NCI-H345 (cell line): ENCODE results near the gene TMEM143.

ENCODE experiments used
- DNase-seq: peaks from one replicate; lab custom pipeline; 2025; lab: John Stamatoyannopoulos, UW

The TMEM143 gene

DNA sequence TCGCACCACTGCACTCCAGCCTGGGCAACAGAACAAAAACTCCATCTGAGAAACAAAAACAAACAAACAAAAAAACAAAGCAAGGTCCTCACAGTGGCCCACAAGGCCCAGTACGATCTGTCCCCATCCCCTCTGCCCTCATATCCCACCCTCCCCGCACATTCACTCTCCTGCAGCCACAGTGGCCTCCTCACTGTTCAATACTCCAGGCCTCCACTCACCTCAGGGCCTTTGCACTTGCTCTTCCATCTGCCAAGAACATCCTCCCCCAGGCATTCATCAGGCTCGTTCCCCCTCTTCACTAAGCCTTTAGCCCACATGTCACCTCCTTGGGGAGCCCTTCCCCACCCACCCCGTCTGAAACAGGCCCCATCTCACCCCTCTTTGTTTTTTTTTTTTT, 4.6 kb downstream of the TMEM143 start:
- DNase-seq = no peak

GRCh38 chr19:48355365-48355954, 8.3 kb downstream of the TMEM143 start:
- DNase-seq = no peak

GRCh38 chr19:48354332-48354992, 9.3 kb downstream of the TMEM143 start:
- DNase-seq = no peak

DNA sequence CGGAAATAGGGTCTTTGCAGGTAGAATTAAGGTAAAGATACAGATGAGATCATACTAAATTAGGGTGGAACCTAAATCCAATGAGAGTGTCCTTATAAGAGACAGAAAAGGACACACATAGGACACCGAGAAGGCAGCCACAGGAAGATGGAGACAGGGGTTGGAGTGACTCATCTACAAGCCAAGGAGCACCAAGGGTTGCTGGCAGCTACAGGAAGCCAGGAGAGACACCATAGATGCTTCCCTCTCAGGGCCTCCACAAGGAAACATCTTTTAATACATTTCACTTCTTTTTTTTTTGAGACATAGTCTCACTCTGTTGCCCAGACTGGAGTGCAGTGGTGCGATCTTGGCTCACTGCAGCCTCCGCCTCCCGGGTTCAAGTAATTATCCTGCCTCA, 10.1 kb downstream of the TMEM143 start:
- no peak for DNase-seq

- DNase-seq = peak; percentile 26
Measured at GRCh38 chr19:48351341-48351752, 12.4 kb downstream of the TMEM143 start.

DNA sequence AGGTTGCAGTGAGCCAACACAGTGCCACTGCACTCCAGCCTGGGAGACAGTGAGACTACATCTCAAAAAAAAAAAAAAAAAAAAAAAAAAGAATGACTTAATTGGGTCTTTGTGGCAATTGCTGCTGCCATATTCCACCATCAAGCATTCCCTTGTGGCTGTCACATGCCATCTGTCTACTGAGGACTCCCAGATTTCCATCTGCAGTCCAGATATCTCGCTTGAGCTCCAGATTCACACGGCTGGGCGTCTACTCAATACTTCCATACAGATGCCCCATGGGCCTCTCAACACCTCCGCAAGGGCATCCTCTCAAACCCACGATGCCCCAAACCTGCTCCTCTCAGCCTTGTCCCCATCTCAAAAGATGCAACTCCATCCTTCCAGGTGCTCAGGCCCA, 12.9 kb downstream of the TMEM143 start:
- no peak for DNase-seq

GRCh38 chr19:48348737-48349136, 15.0 kb downstream of the TMEM143 start:
- DNase-seq = no peak

- no peak for DNase-seq
Measured at GRCh38 chr19:48348045-48348444, 15.7 kb downstream of the TMEM143 start.

GRCh38 chr19:48346191-48346590, 17.5 kb downstream of the TMEM143 start:
- DNase-seq = no peak

DNA sequence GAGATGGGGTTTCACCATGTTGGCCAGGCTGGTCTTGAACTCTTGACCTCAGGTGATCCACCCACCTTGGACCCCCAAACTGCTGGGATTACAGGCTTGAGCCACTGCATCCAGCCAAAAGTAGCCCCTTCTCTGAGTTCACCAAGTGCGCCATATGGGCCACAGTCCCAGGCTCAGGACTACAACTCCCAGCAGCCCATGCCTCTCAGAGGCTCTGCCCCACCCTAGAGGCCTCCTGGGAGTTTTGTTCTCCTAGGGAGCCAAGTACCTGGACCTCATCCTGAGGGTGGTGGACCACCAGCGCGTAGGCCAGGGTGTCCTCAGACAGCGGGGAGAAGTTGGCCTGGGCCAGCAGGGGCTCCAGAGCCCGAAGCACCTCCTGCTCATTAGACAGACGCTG, 18.8 kb downstream of the TMEM143 start:
- no peak for DNase-seq

DNA sequence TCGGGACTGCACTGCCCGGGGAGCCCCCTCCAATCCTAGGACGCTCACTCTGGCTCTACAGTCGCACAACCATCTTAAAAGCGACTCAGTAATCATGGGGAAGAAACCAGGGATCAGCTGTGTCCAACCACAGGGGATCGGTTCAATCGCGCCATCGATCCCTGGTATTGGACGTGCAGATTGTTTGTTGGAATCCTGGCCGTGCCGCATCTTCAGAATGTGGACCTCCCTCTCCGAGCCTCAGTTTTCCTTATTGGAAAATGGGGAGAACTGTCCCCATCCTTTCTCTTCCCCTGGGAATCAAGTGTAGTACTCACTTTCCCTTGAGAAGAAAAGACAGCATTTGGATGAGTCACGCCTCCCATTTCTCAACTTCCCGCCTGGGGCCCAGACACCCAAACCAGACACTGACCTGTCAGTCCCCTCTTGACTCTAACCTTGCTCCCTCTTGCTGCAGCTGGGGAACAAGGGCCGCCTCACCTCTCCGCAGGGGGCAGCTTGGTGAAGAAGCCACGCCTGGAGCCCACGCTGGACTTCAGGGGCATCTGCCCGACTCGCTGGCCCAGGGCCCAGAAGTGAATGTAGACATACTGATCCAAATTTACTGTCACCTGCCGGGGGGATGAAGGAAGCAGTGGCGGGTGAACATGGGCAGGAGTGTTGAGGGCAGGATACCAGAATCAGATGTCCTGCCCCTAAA, 20.7 kb downstream of the TMEM143 start:
- DNase-seq = no peak

DNA sequence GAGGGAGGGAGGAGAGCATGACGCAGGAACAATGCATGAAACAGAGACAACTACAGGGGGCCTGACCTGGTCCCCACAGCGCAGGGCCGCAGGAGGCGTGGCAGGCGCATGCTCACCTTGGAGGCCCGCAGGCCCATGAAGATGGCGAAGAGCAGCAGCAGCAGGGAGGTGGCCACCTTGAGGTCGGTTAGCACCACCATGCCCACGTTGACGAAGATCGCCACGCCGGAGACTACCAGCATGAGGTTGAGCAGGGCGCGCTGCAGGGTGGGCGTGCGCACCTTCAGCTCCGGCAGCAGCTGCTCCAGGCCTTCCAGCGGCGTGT, 21.4 kb downstream of the TMEM143 start:
- DNase-seq = no peak

- DNase-seq = no peak
Measured at GRCh38 chr19:48341515-48342413, 22.0 kb downstream of the TMEM143 start.

DNA sequence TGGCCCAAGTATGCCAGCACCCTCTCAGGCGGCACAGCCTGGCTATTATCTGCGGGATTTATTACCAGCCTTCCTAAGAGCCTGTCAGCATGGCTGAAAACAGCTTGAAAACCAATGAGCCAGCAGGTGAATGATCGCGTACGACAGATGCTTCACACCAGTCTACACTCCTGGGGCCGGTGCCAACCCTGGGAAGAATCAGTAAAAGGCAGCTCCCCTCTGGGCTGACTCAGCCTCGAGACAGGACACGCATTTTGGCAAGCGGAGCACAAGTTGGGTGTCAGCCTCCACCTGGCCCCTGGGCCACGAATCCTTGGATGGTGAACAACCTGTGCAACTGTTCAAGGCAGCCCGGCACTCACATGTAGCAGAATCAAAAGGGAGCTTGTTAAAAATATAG, 22.7 kb downstream of the TMEM143 start:
- DNase-seq = no peak

GRCh38 chr19:48338802-48339503, 24.8 kb downstream of the TMEM143 start:
- no peak for DNase-seq

- no peak for DNase-seq
Measured at GRCh38 chr19:48338253-48338755, 25.4 kb downstream of the TMEM143 start.

GRCh38 chr19:48333467-48334384, 30.0 kb downstream of the TMEM143 start:
- peak; percentile 89 for DNase-seq

DNA sequence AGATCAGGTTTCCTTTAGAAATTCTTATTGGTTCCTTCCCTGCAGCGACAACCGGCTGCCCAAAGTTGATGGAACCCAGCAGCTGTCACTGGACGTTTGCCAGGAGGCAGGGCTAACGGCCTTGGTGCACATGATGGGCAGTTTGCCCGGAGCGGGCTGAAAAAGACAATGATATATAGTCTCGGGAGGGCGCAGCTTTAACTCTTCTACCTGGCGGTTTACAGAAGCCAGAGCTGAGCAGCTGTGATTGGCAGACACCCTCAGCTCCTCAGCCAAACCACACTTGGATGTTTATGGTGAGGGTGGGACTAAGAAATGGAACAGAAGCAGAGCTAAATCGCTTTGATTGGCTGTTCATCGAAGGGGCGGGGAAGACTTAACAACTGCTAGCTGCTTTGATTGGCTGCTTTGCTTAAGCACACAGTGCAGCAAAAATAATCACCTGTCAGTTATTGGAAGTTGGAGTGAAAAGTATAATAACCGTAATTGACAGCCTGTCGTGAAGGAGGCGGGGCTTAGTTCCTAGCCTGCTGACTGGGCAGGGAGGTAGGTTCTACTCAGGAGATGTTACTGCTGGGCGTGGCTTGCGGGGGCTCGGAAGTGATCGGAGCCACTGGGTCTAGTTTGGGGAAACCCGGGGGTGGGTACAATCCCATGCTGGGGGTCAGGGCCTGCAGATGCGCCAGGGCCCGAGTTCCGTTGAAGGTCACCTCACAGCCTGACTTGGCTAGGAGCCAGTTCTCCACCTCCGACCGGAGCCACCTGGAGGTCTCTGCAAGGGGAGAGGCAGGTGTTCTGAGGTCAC, 30.9 kb downstream of the TMEM143 start:
- DNase-seq = peak; percentile 98

GRCh38 chr19:48332351-48332661, 31.4 kb downstream of the TMEM143 start:
- DNase-seq = no peak
